ENCODE results near the gene KANSL1L. TPM values are rescaled to one million over a fixed set of nuclear protein-coding genes. Genes with fewer than 3 reads are reported as not detected.

Gene KANSL1L
- total RNA-seq, 4 donors from 2014 or later = 35.5 to 75.7 (median 49.1) TPM

- no peak for TF ChIP-seq CTCF (IDR thresholded peaks at IDR 0.05; ENCODE audit: low read depth)
Measured at GRCh38 chr2:210188190-210188589, 17.0 kb upstream of the KANSL1L start.

GRCh38 chr2:210180477-210180876 is 9.3 kb upstream of the KANSL1L start:
- no peak for TF ChIP-seq CTCF (IDR thresholded peaks at IDR 0.05; ENCODE audit: low read depth)

- TF ChIP-seq CTCF (IDR thresholded peaks at IDR 0.05; ENCODE audit: low read depth) = no peak
Measured at GRCh38 chr2:210179351-210179990, 8.3 kb upstream of the KANSL1L start.

- no peak for TF ChIP-seq CTCF (IDR thresholded peaks at IDR 0.05; ENCODE audit: low read depth)
Measured at GRCh38 chr2:210177769-210178168, 6.6 kb upstream of the KANSL1L start.

- TF ChIP-seq CTCF (IDR thresholded peaks at IDR 0.05; ENCODE audit: low read depth) = no peak
Measured at GRCh38 chr2:210174086-210174485, 2.9 kb upstream of the KANSL1L start.

GRCh38 chr2:210172219-210172575 is 988 bp upstream of the KANSL1L start:
- TF ChIP-seq CTCF (IDR thresholded peaks at IDR 0.05; ENCODE audit: low read depth) = no peak

- no peak for TF ChIP-seq CTCF (IDR thresholded peaks at IDR 0.05; ENCODE audit: low read depth)
Measured at GRCh38 chr2:210170446-210171303, 534 bp downstream of the KANSL1L start.

All from subcutaneous adipose tissue (tissue), 4 donors.